ENCODE results near the gene HOPX.
"Not testable (repeated sequence)": the region's sequence is repeated elsewhere in the genome, so short reads cannot be mapped to it uniquely, and the experiment has no call there.

Gene HOPX

GRCh38 chr4:56606385-56606784, 74.7 kb downstream of the HOPX start (continued):
- TF ChIP-seq TSHZ1 (tag by site-specific recombination; IDR thresholded peaks at IDR 0.05; ENCODE audit: borderline replicate concordance) (no peak), ZNF174 (tag by site-specific recombination; IDR thresholded peaks at IDR 0.05) (no peak), ATF2 (tag by site-specific recombination; IDR thresholded peaks at IDR 0.05; ENCODE audit: low read depth) (no peak), ZBTB17 (tag by site-specific recombination; IDR thresholded peaks at IDR 0.05) (no peak), ZNF404 (tag by site-specific recombination; IDR thresholded peaks at IDR 0.05) (no peak), ZNF146 (tag by site-specific recombination; IDR thresholded peaks at IDR 0.05) (no peak), BCL11B (tag by site-specific recombination; IDR thresholded peaks at IDR 0.05; ENCODE audit: low read depth) (no peak), ZNF416 (tag by site-specific recombination; IDR thresholded peaks at IDR 0.05) (no peak), ZNF837 (tag by site-specific recombination; IDR thresholded peaks at IDR 0.05) (no peak), ZNF596 (tag by site-specific recombination; IDR thresholded peaks at IDR 0.05) (no peak), ZNF549 (tag by site-specific recombination; IDR thresholded peaks at IDR 0.05) (no peak), ZNF350 (tag by site-specific recombination; IDR thresholded peaks at IDR 0.05) (no peak)

- POLR2A ChIA-PET = not testable (repeated sequence)
Observed at GRCh38 chr4:56605464-56605863, 75.6 kb downstream of the HOPX start.

GRCh38 chr4:56603297-56603696, 77.8 kb downstream of the HOPX start:
- Histone ChIP-seq H3K4me1 (ENCODE audit: control insufficient read depth, insufficient read depth, low read length) (no peaks in the 10 kb centered on the region), H3K4me3 (ENCODE audit: low read depth, low read length) (no peak overlapping the region), H3K27ac (ENCODE audit: extremely low read depth, low read depth, low read length) (no peak overlapping the region), H3K36me3 (ENCODE audit: control insufficient read depth in 2 of 2, insufficient read depth in 1 of 2, low read length in 2 of 2) (no peaks in the 10 kb centered on the region), H3K9me3 (ENCODE audit: control insufficient read depth, insufficient read depth, low read depth, low read length) (no peaks in the 10 kb centered on the region)
- ChIA-PET POLR2A (no interaction called here), CTCF (no interaction called here)
- TF ChIP-seq ZNF394 (tag by site-specific recombination; IDR thresholded peaks at IDR 0.05; ENCODE audit: borderline replicate concordance) (no peak), ZNF692 (tag by site-specific recombination; IDR thresholded peaks at IDR 0.05) (no peak), SCRT2 (tag by site-specific recombination; IDR thresholded peaks at IDR 0.05) (peak; percentile 68; the same call in 1 of the 2 replicates), TSHZ1 (tag by site-specific recombination; IDR thresholded peaks at IDR 0.05; ENCODE audit: borderline replicate concordance) (no peak), KLF10 (tag by site-specific recombination; IDR thresholded peaks at IDR 0.05) (no peak), ZNF561 (tag by site-specific recombination; IDR thresholded peaks at IDR 0.05; ENCODE audit: borderline replicate concordance) (no peak), SCRT1 (tag by site-specific recombination; IDR thresholded peaks at IDR 0.05; ENCODE audit: borderline replicate concordance) (peak; percentile 59; the same call in 1 of the 2 replicates), ZNF830 (tag by site-specific recombination; IDR thresholded peaks at IDR 0.05; ENCODE audit: low read depth) (no peak), ATF2 (tag by site-specific recombination; IDR thresholded peaks at IDR 0.05; ENCODE audit: low read depth) (no peak), ZNF449 (tag by site-specific recombination; IDR thresholded peaks at IDR 0.05) (no peak)

More at GRCh38 chr4:56605464-56605863, 75.6 kb downstream of the HOPX start:
- CTCF ChIA-PET = interaction anchor here (0.9 to 1.3 kb wide), 2 partner anchors 14 to 60 kb away, joined by 3 read pairs; no protein-coding TSS in a partner anchor
- not testable (repeated sequence) for H3K27ac ChIP-seq (ENCODE audit: extremely low read depth, low read depth, low read length); H3K36me3 ChIP-seq (ENCODE audit: control insufficient read depth in 2 of 2, insufficient read depth in 1 of 2, low read length in 2 of 2); H3K4me1 ChIP-seq (ENCODE audit: control insufficient read depth, insufficient read depth, low read length); H3K9me3 ChIP-seq (ENCODE audit: control insufficient read depth, insufficient read depth, low read depth, low read length); H3K4me3 ChIP-seq (ENCODE audit: low read depth, low read length)
